SK-N-SH treated with all-trans-retinoic acid at 6 μM for 48 hours (cell line): ENCODE results near the gene DAAM2.

Source experiments
- ATAC-seq: fragments of 200-7000 bp; cut with Tn5 transposase; 3 replicates; pipeline ENCODE4 v1.9.1; 2020; ENCODE audit warnings: mild to moderate bottlenecking, moderate library complexity
- ARNTL ChIP-seq: fragments of 450-650 bp; formaldehyde crosslinking; IDR thresholded peaks from 2 replicates; pipeline ENCODE4 v1.5.0; 2020; ENCODE audit warnings: low read depth, mild to moderate bottlenecking, moderate library complexity, borderline replicate concordance
- BACH2 ChIP-seq: fragments of 250-450 bp; sonication (Bioruptor Pico); IDR thresholded peaks from 2 replicates; pipeline ENCODE4 v1.9.0; 2021; ENCODE audit warnings: mild to moderate bottlenecking, borderline replicate concordance
- CSDC2 ChIP-seq: fragments of 250-450 bp; sonication (Bioruptor Pico); IDR thresholded peaks from 2 replicates; pipeline ENCODE4 v1.5.0; 2020; ENCODE audit warnings: mild to moderate bottlenecking, moderate library complexity
- ESRRG ChIP-seq: fragments of 250-450 bp; sonication (Bioruptor Pico); IDR thresholded peaks from 2 replicates; pipeline ENCODE4 v1.6.1; 2021; ENCODE audit warnings: mild to moderate bottlenecking
- GLIS3 ChIP-seq: fragments of 250-450 bp; sonication (Bioruptor Pico); IDR thresholded peaks from 2 replicates; pipeline ENCODE4 v1.5.0; 2020; ENCODE audit warnings: mild to moderate bottlenecking, moderate library complexity
- ISL1 ChIP-seq: fragments of 250-450 bp; sonication (Bioruptor Pico); IDR thresholded peaks from 2 replicates; pipeline ENCODE4 v2.1.2; 2022; ENCODE audit warnings: mild to moderate bottlenecking, moderate library complexity
- OSR1 ChIP-seq: fragments of 250-450 bp; sonication (Bioruptor Pico); IDR thresholded peaks from 2 replicates; pipeline ENCODE4 v1.8.0; 2022; ENCODE audit warnings: moderate library complexity, mild to moderate bottlenecking, inconsistent platforms
- PPARA ChIP-seq: fragments of 250-450 bp; sonication (Bioruptor Pico); IDR thresholded peaks from 2 replicates; pipeline ENCODE4 v1.5.0; 2020; ENCODE audit warnings: mild to moderate bottlenecking, borderline replicate concordance
- RARB ChIP-seq: fragments of 250-450 bp; sonication (Bioruptor Pico); IDR thresholded peaks from 2 replicates; pipeline ENCODE4 v1.8.0; 2021; ENCODE audit warnings: mild to moderate bottlenecking, moderate library complexity
- SNAI2 ChIP-seq: fragments of 250-450 bp; sonication (Bioruptor Pico); IDR thresholded peaks from 2 replicates; pipeline ENCODE4 v1.5.0; 2020; ENCODE audit warnings: mild to moderate bottlenecking, moderate library complexity
- TOX ChIP-seq: fragments of 250-450 bp; sonication (Bioruptor Pico); IDR thresholded peaks from 2 replicates; pipeline ENCODE4 v1.8.0; 2021; ENCODE audit warnings: mild to moderate bottlenecking, moderate library complexity, borderline replicate concordance
- ZC3H10 ChIP-seq: fragments of 250-450 bp; sonication (Bioruptor Pico); IDR thresholded peaks from 2 replicates; pipeline ENCODE4 v1.5.1; 2021; ENCODE audit warnings: mild to moderate bottlenecking, moderate library complexity
- ZFP3 ChIP-seq: fragments of 250-450 bp; sonication (Bioruptor Pico); IDR thresholded peaks from 2 replicates; pipeline ENCODE4 v1.5.0; 2020; ENCODE audit warnings: mild to moderate bottlenecking, moderate library complexity
- ZFP30 ChIP-seq: fragments of 450-650 bp; formaldehyde crosslinking; IDR thresholded peaks from 2 replicates; pipeline ENCODE4 v1.5.0; 2022; ENCODE audit warnings: mild to moderate bottlenecking, moderate library complexity
- ZNF565 ChIP-seq: fragments of 450-650 bp; formaldehyde crosslinking; conservative IDR thresholded peaks from 2 replicates; pipeline ENCODE4 v1.5.0; 2020; ENCODE audit warnings: low read depth, mild to moderate bottlenecking, moderate library complexity
- ZNF70 ChIP-seq: fragments of 450-650 bp; formaldehyde crosslinking; IDR thresholded peaks from 2 replicates; pipeline ENCODE4 v1.5.0; 2020; ENCODE audit warnings: mild to moderate bottlenecking, moderate library complexity
- ZNF8 ChIP-seq: fragments of 450-650 bp; formaldehyde crosslinking; IDR thresholded peaks from 2 replicates; pipeline ENCODE4 v1.5.0; 2020; ENCODE audit warnings: mild to moderate bottlenecking, moderate library complexity
- TF ChIP-seq, protein P1 (sequence below): fragments of 250-450 bp; sonication (Bioruptor Pico); IDR thresholded peaks from 2 replicates; pipeline ENCODE4 v1.5.1; 2020; ENCODE audit warnings: low read depth, mild to moderate bottlenecking, moderate library complexity
- TF ChIP-seq, protein P2 (sequence below): fragments of 250-450 bp; sonication (Bioruptor Pico); IDR thresholded peaks from 2 replicates; pipeline ENCODE4 v1.8.0; 2021; ENCODE audit warnings: low read depth, mild to moderate bottlenecking, moderate library complexity, borderline replicate concordance
- TF ChIP-seq, protein P3 (sequence below): fragments of 250-450 bp; sonication (Bioruptor Pico); IDR thresholded peaks from 2 replicates; pipeline ENCODE4 v1.5.0; 2020; ENCODE audit warnings: mild to moderate bottlenecking, moderate library complexity
- TF ChIP-seq, protein P4 (sequence below): fragments of 250-450 bp; sonication (Bioruptor Pico); IDR thresholded peaks from 2 replicates; pipeline ENCODE4 v1.5.1; 2021; ENCODE audit warnings: mild to moderate bottlenecking, moderate library complexity

Gene DAAM2

GRCh38 chr6:39850736-39851297 lies 58.6 kb downstream of the DAAM2 start:
- ATAC-seq, result no peak
- TF ChIP-seq, protein P1, sequence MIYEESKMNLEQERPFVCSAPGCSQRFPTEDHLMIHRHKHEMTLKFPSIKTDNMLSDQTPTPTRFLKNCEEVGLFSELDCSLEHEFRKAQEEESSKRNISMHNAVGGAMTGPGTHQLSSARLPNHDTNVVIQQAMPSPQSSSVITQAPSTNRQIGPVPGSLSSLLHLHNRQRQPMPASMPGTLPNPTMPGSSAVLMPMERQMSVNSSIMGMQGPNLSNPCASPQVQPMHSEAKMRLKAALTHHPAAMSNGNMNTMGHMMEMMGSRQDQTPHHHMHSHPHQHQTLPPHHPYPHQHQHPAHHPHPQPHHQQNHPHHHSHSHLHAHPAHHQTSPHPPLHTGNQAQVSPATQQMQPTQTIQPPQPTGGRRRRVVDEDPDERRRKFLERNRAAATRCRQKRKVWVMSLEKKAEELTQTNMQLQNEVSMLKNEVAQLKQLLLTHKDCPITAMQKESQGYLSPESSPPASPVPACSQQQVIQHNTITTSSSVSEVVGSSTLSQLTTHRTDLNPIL (CRISPR knock-in tag), result no peak
- TF ChIP-seq, protein P2, sequence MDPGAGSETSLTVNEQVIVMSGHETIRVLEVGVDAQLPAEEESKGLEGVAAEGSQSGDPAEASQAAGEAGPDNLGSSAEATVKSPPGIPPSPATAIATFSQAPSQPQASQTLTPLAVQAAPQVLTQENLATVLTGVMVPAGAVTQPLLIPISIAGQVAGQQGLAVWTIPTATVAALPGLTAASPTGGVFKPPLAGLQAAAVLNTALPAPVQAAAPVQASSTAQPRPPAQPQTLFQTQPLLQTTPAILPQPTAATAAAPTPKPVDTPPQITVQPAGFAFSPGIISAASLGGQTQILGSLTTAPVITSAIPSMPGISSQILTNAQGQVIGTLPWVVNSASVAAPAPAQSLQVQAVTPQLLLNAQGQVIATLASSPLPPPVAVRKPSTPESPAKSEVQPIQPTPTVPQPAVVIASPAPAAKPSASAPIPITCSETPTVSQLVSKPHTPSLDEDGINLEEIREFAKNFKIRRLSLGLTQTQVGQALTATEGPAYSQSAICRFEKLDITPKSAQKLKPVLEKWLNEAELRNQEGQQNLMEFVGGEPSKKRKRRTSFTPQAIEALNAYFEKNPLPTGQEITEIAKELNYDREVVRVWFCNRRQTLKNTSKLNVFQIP (CRISPR knock-in tag), result no peak
- TF ChIP-seq CSDC2 (CRISPR knock-in tag) (no peak), ZNF8 (no peak), OSR1 (CRISPR knock-in tag) (no peak), SNAI2 (no peak), BACH2 (CRISPR knock-in tag) (no peak), ZC3H10 (CRISPR knock-in tag) (no peak), PPARA (CRISPR knock-in tag) (no peak), RARB (no peak), ZFP30 (CRISPR knock-in tag) (no peak), ZNF70 (CRISPR knock-in tag) (no peak), ZNF565 (no peak), ISL1 (CRISPR knock-in tag) (no peak), TOX (CRISPR knock-in tag) (no peak), ZFP3 (CRISPR knock-in tag) (no peak), ESRRG (no peak), ARNTL (no peak)
- TF ChIP-seq, protein P3, sequence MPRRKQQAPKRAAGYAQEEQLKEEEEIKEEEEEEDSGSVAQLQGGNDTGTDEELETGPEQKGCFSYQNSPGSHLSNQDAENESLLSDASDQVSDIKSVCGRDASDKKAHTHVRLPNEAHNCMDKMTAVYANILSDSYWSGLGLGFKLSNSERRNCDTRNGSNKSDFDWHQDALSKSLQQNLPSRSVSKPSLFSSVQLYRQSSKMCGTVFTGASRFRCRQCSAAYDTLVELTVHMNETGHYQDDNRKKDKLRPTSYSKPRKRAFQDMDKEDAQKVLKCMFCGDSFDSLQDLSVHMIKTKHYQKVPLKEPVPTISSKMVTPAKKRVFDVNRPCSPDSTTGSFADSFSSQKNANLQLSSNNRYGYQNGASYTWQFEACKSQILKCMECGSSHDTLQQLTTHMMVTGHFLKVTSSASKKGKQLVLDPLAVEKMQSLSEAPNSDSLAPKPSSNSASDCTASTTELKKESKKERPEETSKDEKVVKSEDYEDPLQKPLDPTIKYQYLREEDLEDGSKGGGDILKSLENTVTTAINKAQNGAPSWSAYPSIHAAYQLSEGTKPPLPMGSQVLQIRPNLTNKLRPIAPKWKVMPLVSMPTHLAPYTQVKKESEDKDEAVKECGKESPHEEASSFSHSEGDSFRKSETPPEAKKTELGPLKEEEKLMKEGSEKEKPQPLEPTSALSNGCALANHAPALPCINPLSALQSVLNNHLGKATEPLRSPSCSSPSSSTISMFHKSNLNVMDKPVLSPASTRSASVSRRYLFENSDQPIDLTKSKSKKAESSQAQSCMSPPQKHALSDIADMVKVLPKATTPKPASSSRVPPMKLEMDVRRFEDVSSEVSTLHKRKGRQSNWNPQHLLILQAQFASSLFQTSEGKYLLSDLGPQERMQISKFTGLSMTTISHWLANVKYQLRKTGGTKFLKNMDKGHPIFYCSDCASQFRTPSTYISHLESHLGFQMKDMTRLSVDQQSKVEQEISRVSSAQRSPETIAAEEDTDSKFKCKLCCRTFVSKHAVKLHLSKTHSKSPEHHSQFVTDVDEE (CRISPR knock-in tag), result no peak
- TF ChIP-seq, protein P4, sequence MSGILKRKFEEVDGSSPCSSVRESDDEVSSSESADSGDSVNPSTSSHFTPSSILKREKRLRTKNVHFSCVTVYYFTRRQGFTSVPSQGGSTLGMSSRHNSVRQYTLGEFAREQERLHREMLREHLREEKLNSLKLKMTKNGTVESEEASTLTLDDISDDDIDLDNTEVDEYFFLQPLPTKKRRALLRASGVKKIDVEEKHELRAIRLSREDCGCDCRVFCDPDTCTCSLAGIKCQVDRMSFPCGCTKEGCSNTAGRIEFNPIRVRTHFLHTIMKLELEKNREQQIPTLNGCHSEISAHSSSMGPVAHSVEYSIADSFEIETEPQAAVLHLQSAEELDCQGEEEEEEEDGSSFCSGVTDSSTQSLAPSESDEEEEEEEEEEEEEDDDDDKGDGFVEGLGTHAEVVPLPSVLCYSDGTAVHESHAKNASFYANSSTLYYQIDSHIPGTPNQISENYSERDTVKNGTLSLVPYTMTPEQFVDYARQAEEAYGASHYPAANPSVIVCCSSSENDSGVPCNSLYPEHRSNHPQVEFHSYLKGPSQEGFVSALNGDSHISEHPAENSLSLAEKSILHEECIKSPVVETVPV, result no peak

- TF ChIP-seq, protein P2 (CRISPR knock-in tag), result no peak
- TF ChIP-seq PPARA (CRISPR knock-in tag) (no peak), CSDC2 (CRISPR knock-in tag) (no peak), ZNF565 (no peak), RARB (no peak), GLIS3 (CRISPR knock-in tag) (no peak)
- TF ChIP-seq, protein P3 (CRISPR knock-in tag), result no peak
- TF ChIP-seq, protein P1 (CRISPR knock-in tag), result no peak
- TF ChIP-seq, all 23 proteins: peak for 0
- no peak for ATAC-seq
These were observed 59.2 kb downstream of the DAAM2 start for GRCh38 chr6:39851331-39851730.
